ENCODE measurements around the gene MOCS1.

The MOCS1 gene

DNA sequence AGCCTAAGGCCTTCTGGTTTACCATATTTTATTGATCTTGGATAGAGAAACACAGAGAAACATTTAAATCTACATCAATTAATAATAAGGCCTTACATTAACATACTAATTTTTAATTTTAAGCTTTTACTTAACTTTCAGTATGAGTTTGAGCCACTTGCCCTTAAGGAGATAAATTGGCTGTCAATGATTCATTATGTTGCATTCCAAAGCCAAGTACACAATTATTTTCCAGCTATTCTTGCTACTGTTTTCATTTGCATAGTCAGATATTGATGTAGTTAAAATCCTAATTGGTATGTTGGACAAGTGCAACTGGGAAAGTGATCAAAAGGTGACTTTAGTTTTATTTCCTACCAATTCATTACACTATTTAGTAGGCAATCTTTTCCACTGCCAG is 58.2 kb downstream of the MOCS1 start:
- no peak for DNase-seq (ENCODE audit: low spot score)

DNA sequence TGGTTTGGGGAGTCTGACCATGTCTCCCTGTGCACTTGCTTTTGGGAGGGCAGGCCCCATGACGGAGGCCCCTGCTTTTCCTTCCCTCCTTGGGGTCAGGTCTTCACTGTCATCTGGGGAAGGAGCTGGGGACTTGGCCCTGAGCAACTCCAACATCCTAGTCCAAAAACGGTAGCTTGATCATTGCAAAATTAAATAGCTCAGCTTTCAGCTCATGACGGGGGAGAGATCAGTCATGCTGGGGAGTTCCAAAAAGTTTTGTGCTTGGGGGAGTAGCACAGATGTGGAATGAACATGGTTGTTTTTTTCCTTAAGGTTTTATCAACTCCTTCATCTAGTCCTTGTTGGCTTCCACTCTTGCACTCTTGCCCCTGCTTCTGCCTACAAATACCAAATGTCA is 60.8 kb downstream of the MOCS1 start:
- DNase-seq (ENCODE audit: low spot score), result no peak

DNA sequence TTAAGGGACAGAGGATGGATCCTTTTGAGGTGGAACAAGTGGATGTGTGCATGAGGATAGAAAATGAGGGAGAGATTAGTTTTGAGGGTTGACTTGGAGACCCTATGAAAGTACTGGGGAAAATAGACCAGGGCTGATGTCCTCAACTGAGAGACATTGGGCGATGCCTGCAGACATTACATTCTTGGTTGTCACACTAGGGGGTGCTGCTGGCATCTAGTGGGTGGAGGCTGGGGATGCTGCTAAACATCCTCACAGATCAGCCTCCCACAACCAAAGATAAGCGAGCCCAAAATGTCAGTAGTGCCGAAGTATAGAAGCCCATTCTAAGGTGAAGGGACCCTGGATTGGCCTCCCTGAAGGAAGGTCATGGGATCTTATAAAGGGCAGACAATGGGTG is 63.3 kb downstream of the MOCS1 start:
- DNase-seq (ENCODE audit: low spot score), result no peak

DNA sequence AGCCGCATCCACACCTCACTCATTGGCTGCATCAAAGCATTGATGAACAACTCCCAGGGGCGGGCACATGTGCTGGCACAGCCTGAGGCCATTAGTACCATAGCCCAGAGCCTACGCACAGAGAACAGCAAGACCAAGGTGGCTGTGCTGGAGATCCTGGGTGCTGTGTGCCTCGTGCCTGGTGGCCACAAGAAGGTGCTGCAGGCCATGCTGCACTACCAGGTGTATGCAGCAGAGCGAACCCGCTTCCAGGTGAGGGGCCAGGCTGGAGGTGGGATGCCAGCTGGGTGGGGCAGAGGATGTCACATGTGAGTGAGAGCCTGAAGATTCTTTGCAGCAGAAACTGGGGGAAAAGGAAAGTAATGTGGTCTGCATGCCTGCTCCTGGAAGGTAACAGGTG is 66.7 kb downstream of the MOCS1 start:
- DNase-seq (ENCODE audit: low spot score), result no peak

DNA sequence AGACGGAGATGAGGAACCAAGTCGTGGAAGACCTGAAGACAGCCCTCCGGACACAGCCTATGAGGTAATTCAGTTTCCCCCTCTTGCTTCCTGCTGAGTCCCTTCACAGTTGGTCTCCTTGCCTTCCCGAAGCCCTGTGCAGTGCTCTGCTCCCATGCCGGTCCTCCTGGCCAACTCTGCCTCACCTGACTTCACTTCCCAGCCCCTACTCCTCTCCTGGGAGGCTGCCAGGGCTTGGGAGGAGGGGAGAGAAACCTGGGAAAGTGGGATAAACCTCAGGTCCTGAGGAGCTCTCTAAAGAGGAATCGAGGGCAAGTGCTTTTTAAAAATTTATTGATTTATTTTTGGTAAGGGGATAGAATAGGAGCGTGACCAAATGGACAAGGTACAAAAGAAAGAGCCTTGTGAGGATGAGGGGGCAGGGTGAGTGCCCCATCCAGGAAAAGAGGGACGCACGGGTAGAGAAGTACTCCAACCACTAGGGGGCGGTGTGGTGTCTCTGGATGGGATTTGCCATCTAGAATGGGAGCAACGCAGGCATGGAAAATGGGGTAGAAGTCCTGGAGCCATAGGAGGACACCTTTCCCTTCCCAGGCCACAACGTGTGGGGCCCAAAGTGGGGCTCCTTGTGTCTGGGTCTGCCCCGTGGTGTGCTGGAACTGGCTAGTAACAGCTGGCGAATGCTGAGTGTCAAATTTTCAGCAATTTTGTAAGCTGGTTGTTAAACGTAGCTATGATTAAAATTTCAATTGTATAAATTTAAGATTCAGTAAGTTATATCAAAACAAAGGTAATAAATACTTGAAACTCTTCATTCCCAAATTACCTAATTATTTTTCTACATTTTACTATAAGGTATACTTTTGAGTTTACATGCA is 69.0 kb downstream of the MOCS1 start:
- peak; percentile 71 for DNase-seq (ENCODE audit: low spot score)

DNA sequence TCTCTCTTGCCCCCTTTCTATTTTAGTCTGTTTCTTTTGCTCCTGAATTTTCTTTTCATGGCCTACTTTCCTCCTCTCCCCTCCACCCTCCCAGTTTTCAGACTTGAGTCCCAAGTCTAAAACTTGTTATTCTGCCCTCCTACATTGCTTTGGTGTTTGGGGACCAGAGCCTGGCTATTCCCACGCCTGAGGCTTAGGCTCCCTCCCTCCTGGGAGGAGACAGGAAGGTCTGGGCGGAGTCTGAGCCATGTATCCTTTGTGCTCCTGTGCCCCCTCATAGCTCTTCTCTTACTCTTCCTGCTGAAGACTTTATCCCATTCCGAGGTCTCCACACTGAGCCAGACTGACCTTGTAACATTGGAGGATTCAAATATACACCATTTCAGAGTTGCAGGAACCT is 72.6 kb downstream of the MOCS1 start:
- no peak for DNase-seq (ENCODE audit: low spot score)

DNA sequence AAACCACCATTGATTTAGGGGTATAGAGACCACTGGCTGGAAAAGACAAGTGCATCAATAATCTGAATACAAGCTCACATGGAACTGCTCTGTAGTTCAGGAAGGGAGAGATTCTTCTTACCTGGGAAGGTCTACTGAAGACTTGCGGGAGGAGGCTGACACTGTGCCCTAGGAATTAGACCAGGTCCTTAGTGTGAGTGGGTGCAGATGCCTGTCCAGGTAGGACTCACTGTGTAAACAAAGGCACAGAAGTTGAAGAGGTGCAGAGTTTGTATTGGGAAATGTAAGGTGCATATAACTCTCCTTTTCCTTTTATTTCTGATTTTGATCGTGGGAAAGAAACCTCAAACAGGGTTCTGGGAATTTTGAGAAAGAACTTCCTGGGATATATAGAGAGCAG is 75.2 kb downstream of the MOCS1 start:
- DNase-seq (ENCODE audit: low spot score), result no peak

DNA sequence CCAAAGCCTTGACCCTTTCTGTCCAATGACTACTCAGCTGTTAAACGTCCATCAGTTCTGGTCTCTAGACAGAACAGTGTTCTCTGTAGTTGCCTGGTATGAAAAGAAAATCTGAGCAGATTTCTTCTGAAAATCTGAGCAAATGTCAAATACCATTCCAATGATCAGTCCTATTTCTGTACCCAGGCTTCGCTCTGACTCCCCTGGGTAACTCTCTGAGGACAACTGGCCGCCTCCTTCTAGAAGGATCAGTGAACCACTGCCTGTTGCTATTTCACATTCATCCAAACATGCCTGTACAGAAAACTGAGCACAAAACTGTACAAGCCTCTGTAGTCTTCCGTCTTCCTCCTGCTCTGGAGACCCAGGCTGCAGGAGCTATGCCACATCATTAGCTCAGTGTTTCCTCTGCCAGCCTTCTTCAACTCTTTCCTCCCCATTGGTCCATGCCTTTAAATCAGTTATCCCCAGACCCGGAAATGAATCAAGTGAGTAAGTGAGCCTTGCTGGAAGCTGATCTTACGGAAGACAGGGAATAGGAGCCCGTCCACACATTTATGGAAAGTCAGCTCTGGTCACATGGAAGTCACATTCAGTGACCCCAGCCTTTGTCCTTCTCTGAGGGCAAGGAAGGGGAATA is 78.8 kb downstream of the MOCS1 start:
- DNase-seq (ENCODE audit: low spot score), result no peak

Measured in kidney tubule cell (primary cell).